ENCODE results near the gene SYNE1.

DNA sequence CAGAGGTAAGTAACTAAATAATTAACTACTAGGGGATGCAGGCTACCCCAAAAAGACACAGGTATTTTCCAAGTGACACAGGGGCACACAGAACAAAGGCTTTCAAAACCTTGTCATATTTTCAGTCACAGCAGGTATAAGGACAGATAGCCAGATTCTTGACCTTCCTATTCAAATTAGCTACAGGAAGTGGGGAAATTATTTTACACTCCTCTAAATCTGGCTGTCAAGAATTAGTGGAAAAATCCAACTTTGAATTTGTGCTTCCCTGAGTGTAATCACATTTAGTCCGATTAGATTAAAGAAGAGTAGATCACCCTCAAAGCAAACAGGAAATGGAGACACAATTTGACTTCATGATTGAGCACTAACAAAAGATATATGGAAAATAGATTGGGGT, 60.6 kb downstream of the SYNE1 start:
- no peak for TF ChIP-seq POLR2A (IDR thresholded peaks at IDR 0.05)
- TF ChIP-seq, protein P1, sequence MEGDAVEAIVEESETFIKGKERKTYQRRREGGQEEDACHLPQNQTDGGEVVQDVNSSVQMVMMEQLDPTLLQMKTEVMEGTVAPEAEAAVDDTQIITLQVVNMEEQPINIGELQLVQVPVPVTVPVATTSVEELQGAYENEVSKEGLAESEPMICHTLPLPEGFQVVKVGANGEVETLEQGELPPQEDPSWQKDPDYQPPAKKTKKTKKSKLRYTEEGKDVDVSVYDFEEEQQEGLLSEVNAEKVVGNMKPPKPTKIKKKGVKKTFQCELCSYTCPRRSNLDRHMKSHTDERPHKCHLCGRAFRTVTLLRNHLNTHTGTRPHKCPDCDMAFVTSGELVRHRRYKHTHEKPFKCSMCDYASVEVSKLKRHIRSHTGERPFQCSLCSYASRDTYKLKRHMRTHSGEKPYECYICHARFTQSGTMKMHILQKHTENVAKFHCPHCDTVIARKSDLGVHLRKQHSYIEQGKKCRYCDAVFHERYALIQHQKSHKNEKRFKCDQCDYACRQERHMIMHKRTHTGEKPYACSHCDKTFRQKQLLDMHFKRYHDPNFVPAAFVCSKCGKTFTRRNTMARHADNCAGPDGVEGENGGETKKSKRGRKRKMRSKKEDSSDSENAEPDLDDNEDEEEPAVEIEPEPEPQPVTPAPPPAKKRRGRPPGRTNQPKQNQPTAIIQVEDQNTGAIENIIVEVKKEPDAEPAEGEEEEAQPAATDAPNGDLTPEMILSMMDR (IDR thresholded peaks at IDR 0.05), result no peak
- TF ChIP-seq EP300 (IDR thresholded peaks at IDR 0.05), result no peak

Measured in ovary (tissue), 3 donors.